ENCODE measurements around the gene SH3BP1.
A peak's percentile ranks its signal among the peaks of the same experiment; 100 is the strongest.

GRCh38 chr22:37659066-37659896 is 19.8 kb downstream of the SH3BP1 start:
- TF ChIP-seq EZH2 (IDR thresholded peaks at IDR 0.05; ENCODE audit: borderline replicate concordance, insufficient read depth, low read length, poor library complexity, severe bottlenecking), result no peak
- TF ChIP-seq POLR2AphosphoS5 (IDR thresholded peaks at IDR 0.05), result peak; percentile 32
- TF ChIP-seq CTCF (IDR thresholded peaks at IDR 0.05; ENCODE audit: poor library complexity, severe bottlenecking), result no peak

All from neural cell (in vitro differentiated cells).